ENCODE measurements around the gene PODXL. TPM values are rescaled to one million over a fixed set of nuclear protein-coding genes. Genes with fewer than 3 reads are reported as not detected.

The PODXL gene
- total and polyA plus RNA-seq, 2 donors (not counting 1 experiment from before 2014, with no cell fraction given), result 0.17 to 0.27 TPM

DNA sequence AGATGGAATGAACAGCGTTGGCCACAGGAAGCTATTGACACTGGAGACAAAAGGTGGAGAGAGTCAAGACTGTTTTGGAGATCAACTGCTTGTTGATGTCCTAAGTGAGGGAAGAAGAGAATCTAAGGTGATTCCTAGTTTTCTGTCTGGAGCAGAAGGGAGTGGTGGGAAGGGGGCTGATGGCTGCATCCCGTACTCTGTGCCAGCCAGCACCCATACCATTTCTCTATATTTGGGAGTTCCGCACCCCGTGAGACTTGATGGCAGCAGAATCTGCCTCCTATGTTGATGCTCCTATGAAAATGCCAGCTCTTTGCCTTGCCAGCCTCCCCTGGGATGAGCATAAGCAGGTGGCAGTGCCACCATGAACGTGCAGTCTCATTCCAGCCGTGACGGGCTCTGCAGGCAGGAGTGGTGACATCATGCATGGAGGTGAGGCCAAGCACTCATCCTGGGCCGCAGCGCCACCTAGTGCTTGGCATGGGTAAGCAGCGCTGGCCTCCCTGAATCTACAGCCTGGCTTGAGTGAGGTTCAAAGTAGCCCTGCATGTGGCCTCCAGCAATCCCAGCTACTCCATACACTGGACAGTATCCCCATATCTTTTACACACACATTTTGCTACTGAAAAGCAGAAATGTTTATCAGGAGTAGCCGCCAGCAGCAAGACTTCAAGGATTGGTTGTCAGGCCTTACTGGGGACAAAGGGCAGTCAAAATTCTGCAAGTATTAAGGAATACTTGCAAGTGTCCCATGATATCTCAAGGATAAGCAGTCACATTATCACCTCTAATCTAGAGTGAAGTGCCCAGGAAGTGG lies 43.0 kb downstream of the PODXL start:
- no peaks in the 10 kb centered on the region for H3K36me3 ChIP-seq (ENCODE audit: control insufficient read depth, insufficient read depth, low read length)
- no peaks in the 10 kb centered on the region for H4K20me1 ChIP-seq (ENCODE audit: control insufficient read depth, extremely low read depth, insufficient read depth, low read length)
- H3K79me2 ChIP-seq (ENCODE audit: control insufficient read depth, insufficient read depth, low read length), result no peaks in the 10 kb centered on the region
- peak overlapping the region; percentile 29 for H2AFZ ChIP-seq (ENCODE audit: low read length)
- no peak overlapping the region for H3K27ac ChIP-seq (ENCODE audit: insufficient read depth, low read length)
- no peaks in the 10 kb centered on the region for H3K9me3 ChIP-seq (ENCODE audit: control insufficient read depth, insufficient read depth, low read depth, low read length)
- TF ChIP-seq, protein P1, sequence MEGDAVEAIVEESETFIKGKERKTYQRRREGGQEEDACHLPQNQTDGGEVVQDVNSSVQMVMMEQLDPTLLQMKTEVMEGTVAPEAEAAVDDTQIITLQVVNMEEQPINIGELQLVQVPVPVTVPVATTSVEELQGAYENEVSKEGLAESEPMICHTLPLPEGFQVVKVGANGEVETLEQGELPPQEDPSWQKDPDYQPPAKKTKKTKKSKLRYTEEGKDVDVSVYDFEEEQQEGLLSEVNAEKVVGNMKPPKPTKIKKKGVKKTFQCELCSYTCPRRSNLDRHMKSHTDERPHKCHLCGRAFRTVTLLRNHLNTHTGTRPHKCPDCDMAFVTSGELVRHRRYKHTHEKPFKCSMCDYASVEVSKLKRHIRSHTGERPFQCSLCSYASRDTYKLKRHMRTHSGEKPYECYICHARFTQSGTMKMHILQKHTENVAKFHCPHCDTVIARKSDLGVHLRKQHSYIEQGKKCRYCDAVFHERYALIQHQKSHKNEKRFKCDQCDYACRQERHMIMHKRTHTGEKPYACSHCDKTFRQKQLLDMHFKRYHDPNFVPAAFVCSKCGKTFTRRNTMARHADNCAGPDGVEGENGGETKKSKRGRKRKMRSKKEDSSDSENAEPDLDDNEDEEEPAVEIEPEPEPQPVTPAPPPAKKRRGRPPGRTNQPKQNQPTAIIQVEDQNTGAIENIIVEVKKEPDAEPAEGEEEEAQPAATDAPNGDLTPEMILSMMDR (conservative IDR thresholded peaks at IDR 0.05 in 1 of 2, IDR thresholded peaks at IDR 0.05 in 1 of 2; ENCODE audit: low read depth in 1 of 2, low read length in 2 of 2), result peak; percentile 89 to 99
- TF ChIP-seq EZH2 (IDR thresholded peaks at IDR 0.05; ENCODE audit: low read length, missing control alignments), result no peak
- H3K4me1 ChIP-seq (ENCODE audit: control insufficient read depth, extremely low read depth, insufficient read depth, low read length), result peaks cover 3% of the 10 kb centered on the region
- DNase-seq (ENCODE audit: low read depth in 2 of 2), result peak; percentile 72 to 73
- no peak overlapping the region for H3K9ac ChIP-seq (ENCODE audit: insufficient read depth, low read length)
- peaks cover 4% of the 10 kb centered on the region for H3K27me3 ChIP-seq (ENCODE audit: control insufficient read depth, insufficient read depth, low read length)
- H3K4me3 ChIP-seq (replicated peaks in 1 of 4; ENCODE audit: control extremely low read depth in 1 of 4, insufficient read depth in 1 of 4, low read depth in 3 of 4, low read length in 4 of 4), result no peak overlapping the region
- peak overlapping the region; percentile 69 for H3K4me2 ChIP-seq (ENCODE audit: extremely low read depth, insufficient read depth, low read length)

DNA sequence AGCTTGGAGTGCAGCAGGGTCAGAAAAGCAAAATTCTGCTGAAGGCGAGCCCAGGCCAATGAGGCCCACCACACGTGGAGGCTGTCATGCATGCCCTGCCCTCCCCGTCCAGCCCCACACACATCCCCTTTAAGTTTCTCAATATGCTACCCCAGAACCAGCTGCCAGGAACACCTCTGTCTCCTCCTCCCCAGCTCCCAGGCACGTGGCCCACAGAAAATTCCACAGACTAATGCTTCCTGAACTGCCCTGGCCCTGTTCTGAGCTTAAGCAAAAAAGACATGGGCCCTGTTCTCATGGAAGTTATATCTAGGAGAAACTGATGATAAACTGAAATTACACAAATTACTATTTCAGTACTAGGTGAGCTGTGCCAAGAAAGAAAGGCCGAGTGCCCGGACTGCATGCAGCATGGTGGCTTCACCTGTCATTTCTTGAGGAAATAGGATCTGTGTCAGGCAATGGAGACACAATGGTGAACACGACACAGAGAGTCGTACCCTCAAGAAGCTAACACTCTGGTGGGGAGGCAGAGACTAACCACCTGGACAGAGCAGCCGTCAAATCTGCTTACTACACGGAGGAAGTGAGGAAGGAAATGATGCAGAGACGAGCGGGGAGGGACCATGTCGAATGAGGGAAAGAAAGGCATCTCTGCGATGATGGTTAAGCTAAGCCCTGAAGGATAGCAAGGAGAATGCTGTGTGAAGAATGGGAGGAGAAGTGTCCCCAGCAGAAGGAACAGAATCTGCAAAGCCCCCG lies 44.5 kb downstream of the PODXL start:
- H3K9ac ChIP-seq (ENCODE audit: insufficient read depth, low read length), result no peak overlapping the region
- no peak for DNase-seq (ENCODE audit: low read depth in 2 of 2)
- H2AFZ ChIP-seq (ENCODE audit: low read length), result no peak overlapping the region
- no peaks in the 10 kb centered on the region for H3K36me3 ChIP-seq (ENCODE audit: control insufficient read depth, insufficient read depth, low read length)
- no peak overlapping the region for H3K4me3 ChIP-seq (replicated peaks in 1 of 4; ENCODE audit: control extremely low read depth in 1 of 4, insufficient read depth in 1 of 4, low read depth in 3 of 4, low read length in 4 of 4)
- no peak overlapping the region for H3K27ac ChIP-seq (ENCODE audit: insufficient read depth, low read length)
- no peak overlapping the region for H3K4me2 ChIP-seq (ENCODE audit: extremely low read depth, insufficient read depth, low read length)
- H3K9me3 ChIP-seq (ENCODE audit: control insufficient read depth, insufficient read depth, low read depth, low read length), result no peaks in the 10 kb centered on the region
- H3K4me1 ChIP-seq (ENCODE audit: control insufficient read depth, extremely low read depth, insufficient read depth, low read length), result peaks cover 4% of the 10 kb centered on the region
- H4K20me1 ChIP-seq (ENCODE audit: control insufficient read depth, extremely low read depth, insufficient read depth, low read length), result no peaks in the 10 kb centered on the region
- TF ChIP-seq, protein P1 (conservative IDR thresholded peaks at IDR 0.05 in 1 of 2, IDR thresholded peaks at IDR 0.05 in 1 of 2; ENCODE audit: low read depth in 1 of 2, low read length in 2 of 2), result no peak
- TF ChIP-seq EZH2 (IDR thresholded peaks at IDR 0.05; ENCODE audit: low read length, missing control alignments), result no peak
- H3K79me2 ChIP-seq (ENCODE audit: control insufficient read depth, insufficient read depth, low read length), result no peaks in the 10 kb centered on the region
- H3K27me3 ChIP-seq (ENCODE audit: control insufficient read depth, insufficient read depth, low read length), result peaks cover 4% of the 10 kb centered on the region

DNA sequence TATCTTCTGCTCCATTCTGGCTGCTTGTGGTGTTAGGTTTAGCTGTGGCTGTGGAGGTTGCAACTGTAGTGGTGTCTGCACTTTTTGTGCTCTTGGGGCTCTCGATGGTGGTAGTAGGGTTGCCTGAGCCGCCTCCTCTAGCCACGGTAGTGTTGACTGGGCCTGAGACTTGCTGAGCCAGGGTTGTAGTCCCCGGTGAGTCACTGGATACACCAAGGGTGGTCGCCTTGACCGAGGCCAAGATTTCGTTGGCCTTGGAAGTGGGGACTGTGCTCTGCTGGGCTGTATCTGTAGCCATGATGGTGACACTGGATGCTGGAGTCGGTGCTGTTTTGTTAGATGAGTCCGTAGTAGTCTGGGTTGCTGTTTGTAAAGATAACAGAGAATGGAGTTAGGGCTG lies 45.4 kb downstream of the PODXL start:
- TF ChIP-seq, protein P1 (conservative IDR thresholded peaks at IDR 0.05 in 1 of 2, IDR thresholded peaks at IDR 0.05 in 1 of 2; ENCODE audit: low read depth in 1 of 2, low read length in 2 of 2), result no peak
- no peak for TF ChIP-seq EZH2 (IDR thresholded peaks at IDR 0.05; ENCODE audit: low read length, missing control alignments)
- Histone ChIP-seq H3K4me1 (ENCODE audit: control insufficient read depth, extremely low read depth, insufficient read depth, low read length) (peaks cover 4% of the 10 kb centered on the region), H3K4me2 (ENCODE audit: extremely low read depth, insufficient read depth, low read length) (no peak overlapping the region), H3K9ac (ENCODE audit: insufficient read depth, low read length) (no peak overlapping the region), H3K27ac (ENCODE audit: insufficient read depth, low read length) (no peak overlapping the region), H3K36me3 (ENCODE audit: control insufficient read depth, insufficient read depth, low read length) (no peaks in the 10 kb centered on the region), H4K20me1 (ENCODE audit: control insufficient read depth, extremely low read depth, insufficient read depth, low read length) (no peaks in the 10 kb centered on the region), H2AFZ (ENCODE audit: low read length) (no peak overlapping the region), H3K4me3 (replicated peaks in 1 of 4; ENCODE audit: control extremely low read depth in 1 of 4, insufficient read depth in 1 of 4, low read depth in 3 of 4, low read length in 4 of 4) (no peak overlapping the region), H3K9me3 (ENCODE audit: control insufficient read depth, insufficient read depth, low read depth, low read length) (no peaks in the 10 kb centered on the region), H3K27me3 (ENCODE audit: control insufficient read depth, insufficient read depth, low read length) (peaks cover 4% of the 10 kb centered on the region), H3K79me2 (ENCODE audit: control insufficient read depth, insufficient read depth, low read length) (no peaks in the 10 kb centered on the region)
- no peak for DNase-seq (ENCODE audit: low read depth in 2 of 2)

All from fibroblast of lung (primary cell).